NCI-H1092 (cell line): ENCODE data around the gene ATP2A2.

Experiments
- DNase-seq: peaks from one replicate; lab custom pipeline; 2025; lab: John Stamatoyannopoulos, UW

The ATP2A2 gene

DNA sequence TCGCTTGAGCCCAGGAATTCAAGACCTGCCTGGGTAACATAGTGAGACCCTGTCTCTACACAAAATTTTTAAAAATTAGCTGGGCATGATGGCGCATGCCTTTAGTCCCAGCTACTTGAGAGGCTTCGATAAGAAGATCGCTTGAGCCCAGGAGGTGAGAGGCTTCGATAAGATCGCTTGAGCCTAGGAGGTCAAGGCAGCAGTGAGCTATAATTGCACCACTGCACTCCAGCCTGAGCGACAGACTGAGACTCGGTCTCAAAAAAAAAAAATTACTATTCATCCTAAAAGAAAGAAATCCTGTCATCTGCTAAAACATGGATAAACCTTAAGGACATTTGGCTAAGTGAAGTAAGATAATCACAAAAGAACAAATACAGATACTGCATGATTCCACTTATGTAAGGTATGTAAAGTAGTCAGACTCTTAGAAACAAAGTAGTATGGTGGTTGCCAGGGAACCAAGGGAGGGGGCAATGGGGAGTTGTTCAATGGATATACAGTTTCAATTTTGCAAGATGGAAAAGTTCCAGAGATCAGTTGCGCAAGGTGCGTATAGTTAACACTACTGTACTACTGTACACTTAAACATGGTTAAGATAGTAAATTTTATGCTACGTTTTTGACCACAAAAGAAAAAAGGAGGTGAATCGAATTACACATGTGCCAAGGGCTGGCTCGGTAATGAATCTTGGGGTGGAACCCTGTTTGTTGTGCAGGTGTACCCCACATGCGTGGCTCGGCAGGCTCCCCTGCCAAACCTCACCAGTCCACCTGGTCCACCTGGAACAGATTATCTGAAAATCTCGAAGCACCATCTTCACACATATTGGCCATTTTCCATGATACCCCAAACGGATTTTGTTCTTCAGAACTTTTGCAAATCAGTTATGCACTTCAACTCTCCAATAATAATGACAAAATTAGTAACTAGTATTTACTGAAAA, 18.3 kb upstream of the ATP2A2 start:
- no peak for DNase-seq

DNA sequence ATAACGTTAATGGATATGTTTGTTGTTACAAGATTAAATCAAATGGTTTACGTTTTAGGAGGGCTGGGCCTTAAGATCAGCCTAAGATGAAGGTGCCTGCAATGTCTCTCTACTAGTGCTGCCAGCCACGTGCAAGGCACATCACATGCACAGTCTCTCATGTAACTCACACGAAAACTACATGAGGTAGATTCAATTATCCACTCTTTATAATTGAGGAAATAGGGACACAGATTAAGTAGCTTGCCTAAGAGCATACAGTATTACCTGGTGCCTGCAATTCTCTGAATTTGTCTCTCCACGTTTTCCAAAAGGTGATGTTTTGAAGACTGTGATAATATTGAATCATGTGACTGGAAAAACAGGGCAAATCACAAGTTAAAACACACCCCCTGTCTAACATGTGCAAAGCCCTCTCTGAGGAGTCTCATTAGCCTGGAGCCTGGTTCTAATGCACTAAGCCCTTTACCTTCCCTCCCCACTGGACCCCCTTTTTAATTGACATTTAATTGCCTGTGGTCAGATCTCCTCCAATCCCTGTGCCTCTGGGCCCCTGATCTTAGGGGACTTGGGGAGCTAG, 14.6 kb upstream of the ATP2A2 start:
- no peak for DNase-seq

DNA sequence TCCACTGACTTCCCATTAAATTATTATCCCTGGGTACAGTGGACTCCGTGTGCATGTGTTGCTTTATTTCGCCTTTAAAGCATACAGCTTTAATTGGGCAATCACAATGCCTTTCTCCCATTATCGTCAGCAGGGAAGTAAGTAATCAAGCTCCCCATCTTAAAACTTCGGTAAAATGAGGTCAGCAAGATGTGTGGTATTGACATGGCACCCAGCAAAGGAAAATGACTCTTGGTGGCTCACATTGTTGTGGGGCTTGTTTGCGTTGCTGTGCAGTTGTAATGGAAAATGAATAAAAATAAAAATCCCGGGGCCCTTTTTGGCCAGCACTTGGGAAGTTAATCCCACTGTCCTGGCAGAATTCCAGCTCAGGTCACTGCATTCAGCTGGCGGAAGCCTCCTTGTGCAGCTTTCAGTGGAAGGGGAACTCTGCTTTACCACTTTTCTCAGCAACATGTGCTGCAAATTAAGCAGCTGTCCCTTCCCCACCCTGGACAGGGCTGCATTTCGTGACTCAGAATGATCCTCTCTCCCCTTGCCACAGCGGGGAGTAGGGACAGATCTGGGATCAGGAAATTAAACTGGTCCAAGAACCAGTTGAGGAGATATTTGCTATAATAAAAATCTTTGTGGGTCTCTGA, 13.9 kb upstream of the ATP2A2 start:
- DNase-seq: peak; percentile 46

DNA sequence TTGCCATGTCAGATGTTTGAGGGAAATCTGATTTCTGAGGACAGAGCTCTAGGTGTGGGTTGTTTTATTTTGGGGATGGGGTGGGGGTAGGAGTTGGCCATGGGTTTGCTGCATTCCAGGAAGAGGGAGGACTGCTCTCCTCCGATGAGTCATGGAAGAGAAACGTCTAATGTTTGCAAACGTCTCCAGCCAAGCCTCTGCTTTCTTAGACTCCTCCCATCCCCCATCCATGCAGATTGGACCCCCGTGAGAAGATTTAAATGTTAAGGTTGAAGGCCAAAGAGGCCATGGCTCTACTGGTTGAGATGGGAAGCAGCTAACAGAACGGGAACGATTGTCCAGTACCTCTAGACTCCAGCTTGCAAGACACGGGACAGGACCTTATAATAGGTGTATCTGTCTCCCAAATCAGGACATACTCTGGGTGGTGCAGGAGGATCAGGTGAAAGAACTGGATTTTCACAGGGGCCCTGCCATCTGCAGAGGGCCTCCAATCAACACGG, 11.4 kb upstream of the ATP2A2 start:
- DNase-seq: no peak

DNA sequence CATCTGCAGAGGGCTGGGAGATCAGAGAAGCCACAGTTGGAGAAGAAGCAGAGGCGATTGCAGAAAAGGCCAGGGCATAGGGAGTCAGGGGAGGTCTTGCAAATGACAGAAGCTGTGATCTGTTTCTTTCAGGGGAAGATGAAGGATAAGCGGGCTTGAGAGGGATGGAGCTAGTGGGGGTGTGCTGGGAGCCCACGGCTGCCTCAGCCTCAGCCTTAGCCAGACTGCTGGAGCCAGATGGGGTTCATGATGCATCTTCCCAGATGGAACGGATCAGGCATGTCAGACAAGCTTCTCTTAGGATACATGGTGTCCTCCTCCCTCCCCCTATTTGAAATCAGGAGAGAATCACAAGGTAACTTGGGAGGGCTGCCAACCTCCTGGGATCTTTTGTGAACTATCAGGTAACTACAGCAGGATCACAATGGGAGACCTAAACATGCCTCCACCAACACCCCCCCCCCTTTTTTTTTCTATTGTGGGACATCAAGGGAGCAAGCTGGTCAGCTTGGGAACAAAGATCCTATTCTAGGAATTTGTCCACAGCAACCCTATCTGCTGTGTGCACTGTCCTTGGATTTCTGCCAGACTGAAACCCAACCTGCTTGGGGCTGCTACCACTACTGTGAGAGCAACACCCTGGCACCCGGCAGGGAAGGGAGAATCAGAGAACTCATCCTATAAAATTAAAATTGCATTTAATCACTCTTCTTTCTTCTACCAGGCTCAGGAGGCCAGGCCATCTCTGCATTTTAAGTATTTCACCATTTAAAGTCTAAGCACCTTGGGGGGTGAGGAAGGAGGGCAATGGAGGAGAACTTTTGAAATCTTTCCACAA, 10.7 kb upstream of the ATP2A2 start:
- DNase-seq: peak; percentile 55

DNA sequence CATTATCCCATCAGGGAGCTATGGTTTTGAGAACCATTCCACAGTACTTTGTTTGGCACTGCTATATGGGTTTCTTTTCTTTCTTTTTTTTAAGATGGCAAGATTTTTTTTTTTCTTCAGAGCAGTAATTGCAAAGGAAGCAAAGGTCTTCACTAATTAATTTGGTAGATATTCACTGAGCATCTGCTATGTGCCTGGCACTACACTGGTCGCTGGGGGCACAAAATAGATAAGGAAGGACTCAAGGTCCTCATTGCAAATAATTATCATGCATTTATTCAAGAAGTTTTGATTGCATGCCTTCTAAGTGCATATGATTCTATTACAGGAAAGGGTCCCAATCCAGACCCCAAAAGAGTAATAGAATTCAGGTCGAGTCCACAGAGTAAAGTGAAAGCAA, 10.0 kb upstream of the ATP2A2 start:
- DNase-seq: no peak

DNA sequence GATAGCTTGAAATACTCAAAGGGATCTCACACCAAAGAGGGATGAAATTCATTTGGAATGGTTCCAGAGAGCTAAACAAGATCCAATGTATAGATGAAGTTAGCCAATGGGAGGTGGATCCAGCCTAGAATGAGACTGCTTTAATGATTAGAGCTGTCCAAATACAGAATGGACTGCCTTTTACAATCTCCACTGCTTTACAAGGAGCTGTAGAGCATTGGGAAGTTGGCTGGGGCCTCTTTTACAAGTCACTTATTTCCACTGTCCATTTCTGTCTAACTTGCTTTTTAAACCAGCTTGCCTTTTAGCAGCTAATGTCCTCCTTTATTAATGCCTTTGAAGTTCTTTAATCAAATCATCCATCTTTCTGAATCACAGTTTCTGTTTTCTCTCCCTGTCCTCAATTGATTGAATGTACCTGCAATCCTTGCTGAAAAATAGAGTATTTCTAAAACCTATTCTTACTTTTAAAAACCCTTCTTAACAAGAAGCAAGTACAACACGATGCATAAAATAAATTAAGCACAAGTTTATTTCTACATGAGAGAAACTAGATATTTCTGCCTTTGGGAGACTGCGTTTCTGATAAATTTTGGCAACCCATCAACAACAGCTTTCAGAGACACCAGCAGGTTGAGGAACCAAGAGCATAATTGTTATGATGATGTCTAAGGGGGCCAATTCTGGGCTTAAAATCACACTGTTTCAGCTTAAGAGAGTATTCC, 3.4 kb upstream of the ATP2A2 start:
- no peak for DNase-seq

DNA sequence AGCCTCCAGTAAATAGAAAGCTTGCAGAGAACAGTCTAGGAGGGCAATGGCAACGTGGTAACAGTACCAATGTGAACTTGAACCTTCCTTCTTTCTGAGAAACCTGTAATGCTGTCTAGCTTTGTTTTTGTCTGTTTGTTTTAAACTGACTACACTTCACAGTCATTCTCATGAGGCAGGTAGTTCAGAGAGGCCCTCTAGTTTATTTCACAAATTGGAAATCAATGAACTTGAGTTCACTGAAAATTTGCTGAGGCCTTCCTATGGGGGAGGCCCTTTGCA, 2.9 kb upstream of the ATP2A2 start:
- no peak for DNase-seq

DNA sequence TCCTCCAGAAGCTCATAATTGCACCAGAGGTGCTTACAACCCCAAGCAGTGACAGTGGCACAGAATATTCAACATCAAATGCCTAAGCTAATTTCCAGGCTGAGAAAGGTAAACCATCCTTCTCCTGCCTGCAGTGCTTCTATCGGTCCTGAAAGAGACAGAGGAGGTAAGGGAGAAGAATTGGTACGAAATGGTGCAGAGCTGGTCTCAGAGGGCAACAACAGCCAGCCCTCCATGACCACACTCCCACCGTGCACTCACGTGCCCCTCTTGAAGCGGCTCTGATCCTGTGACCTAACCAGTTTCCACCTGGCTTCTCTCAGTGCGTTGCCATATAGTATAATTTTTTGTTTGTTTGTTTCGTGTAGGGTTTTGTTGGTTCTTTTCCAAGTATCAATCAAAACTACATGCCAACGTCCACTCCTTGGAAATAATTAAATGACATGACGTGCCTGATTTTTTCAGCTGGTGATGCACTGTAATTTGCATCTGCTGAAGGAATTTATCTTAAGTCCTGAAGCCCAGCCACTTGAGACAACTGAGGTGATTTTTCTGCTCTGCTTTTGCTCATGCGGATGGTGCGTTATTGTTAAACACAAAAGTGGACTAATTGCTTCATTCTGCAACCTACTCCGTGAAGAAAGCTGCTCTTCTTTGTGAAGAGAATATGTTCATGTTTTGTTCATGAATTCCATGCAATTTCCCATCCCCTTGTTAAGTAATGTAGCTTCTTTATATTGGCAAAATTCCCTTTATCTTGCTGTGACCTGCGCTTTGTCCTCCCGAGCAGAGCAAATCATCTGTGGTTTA, 1.3 kb upstream of the ATP2A2 start:
- DNase-seq: no peak

DNA sequence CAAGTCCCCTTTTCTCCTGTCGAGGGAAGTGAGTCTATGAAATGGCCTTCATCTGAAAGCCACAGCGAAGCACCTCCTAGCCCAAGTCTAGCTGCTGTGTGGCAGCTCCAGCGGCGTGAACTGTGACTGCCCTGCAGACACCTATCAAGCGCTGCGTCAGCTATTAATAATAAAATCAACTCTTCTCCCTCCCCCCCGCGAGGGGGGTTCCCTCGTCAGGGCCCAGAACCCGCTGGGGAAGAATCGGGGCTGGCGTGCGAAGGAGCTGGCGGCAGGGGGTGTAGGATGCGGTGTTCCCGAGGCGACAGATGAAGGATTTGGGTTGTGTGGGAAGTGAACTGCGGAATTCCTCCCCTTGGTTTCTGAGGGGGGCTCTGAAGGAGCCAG, 662 bp upstream of the ATP2A2 start:
- no peak for DNase-seq

DNA sequence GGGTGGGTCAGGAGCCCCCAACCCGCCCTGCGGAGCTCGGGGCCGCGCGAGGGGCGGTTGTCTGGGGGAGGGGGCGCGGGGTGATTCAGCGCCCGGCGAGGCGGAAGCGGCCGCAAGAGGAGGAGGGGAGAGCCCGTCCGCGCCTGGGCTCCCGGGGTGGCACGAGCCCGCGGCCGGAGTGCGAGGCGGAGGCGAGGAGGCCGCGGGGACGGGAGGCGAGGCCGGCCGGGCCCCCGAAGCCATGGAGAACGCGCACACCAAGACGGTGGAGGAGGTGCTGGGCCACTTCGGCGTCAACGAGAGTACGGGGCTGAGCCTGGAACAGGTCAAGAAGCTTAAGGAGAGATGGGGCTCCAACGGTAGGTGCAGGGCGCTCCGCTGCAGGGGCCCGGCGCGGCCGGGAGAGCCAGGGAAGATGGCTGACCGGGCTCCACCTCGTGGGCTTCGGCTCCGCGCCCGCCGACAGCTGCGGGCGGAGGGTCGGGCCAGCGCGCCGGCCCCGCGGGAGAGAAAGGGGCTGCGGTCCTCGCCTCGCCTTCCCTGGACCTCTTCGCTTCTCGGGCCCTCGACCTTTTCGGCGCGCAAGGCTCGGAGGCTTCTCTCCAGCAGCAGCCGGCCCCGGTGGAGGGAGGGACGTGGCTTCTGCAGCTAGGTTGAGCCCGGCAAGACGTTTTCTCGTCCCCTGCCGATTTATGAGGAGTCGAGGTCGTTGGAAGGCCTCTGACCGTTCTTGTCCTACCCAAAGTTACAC, 677 bp downstream of the ATP2A2 start:
- DNase-seq: no peak

DNA sequence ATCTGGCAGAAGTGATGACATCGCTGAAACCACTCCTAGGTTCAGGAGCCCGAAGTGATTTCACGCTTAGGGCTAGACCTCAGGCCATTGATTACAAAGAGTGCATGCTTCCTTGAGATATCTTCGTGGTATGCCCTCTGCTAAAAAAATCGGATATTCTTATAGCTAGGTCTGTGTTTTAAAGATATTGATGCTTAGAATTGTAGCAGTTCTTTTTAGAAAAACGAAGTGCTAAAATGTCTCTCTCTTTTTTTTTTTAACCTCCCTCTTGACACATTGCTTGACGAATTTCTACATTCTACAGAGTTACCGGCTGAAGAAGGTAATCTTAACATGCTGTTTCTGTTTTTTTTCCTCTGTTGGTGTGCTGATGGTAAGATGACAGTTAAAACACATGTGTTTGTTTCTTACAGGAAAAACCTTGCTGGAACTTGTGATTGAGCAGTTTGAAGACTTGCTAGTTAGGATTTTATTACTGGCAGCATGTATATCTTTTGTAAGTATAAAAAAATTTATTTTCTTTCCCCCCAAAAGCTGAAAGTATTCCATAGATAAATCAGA, 1.3 kb downstream of the ATP2A2 start:
- DNase-seq: no peak

DNA sequence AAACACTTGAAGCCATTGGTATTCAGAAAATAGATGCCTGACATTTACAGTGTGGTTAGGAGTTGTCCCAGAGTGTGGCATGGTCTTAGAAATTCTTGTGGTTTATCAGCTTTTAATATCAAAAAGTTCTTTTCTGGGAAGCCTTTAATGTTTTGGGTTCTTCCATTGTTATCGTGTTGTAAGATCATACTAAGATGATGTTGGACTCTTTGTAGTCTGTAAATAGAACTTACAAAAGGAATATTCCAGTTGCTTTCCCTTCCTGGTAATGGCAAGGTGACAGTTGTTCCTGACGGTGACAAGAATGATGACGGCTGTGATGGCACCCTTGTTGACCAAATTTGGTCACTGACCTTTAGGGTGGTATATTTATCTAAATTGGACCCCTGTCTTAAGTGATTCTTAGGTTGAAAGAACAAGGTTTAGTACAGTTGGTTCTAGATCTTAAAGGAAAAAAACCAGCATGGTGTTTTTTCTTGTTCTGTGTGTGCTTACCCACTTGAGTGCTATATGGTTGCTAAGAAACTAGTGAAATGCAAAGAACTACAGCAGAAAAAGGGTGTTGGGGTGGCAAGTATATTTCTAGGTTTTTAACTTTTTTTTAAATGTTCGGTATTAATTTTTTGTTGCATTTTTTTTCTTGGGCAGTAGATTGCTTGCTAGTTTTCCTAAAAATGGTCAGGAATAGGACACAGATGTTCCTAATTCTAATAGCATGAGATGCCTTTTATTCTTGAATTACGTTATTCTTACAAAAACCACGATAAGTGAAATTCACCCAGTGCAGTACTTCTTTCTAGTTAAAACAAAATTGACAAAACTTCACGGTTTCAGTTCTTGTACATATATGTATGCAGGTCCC, 2.1 kb downstream of the ATP2A2 start:
- DNase-seq: no peak

DNA sequence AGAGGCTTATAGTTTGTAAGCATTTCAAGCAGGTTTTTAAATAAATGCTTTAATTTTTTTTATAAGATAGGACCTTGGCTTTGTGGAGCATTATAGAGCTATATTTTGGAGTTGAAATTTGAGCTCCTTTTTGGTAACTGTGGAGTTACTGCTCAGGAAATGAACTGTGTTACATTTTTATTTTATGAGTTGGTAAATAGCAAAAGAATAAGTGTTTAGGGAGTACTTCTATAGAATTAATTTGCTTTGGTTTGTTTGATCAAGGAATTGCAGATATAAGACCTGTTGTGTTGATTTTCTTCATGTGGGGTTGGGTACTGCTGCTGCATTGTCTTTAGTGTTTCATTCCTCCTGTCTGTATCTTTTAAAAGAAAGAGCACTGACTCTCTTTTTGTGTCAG, 3.5 kb downstream of the ATP2A2 start:
- no peak for DNase-seq

DNA sequence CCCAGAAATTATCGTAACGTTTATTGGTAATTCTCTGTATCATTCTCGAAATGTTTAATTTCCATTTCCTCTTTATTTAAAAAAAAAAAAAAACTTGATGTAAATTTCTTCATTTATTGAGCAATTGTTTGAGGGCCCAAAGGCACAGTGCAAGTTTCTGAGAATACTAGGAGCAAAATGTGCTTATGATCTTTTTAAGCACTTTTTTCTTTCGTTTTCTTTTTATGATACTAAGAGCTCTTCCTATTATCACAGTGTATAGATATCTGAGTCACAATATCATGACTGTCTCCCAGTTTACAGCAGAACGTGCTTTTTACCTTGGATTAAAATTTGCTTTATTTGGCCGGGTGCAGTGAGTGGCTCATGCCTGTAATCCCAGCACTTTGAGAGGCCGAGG, 5.6 kb downstream of the ATP2A2 start:
- DNase-seq: no peak

DNA sequence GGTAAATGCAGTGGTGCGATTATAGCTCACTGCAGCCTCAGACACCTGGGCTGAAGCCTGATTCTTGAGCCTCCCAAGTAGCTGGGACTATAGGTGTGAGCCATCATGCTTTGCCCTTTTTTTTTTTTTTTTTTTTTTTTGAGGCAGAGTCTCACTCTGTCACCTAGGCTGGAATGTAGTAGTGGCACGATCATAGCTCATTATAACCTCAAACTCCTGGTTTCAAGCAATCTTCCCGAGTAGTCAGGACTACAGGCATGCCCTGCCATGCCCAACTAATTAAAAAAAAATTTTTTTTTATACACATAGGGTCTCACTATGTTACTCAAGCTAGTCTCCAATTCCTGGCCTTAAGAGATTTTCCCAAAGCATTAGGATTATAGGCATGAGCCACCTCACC, 6.9 kb downstream of the ATP2A2 start:
- no peak for DNase-seq

DNA sequence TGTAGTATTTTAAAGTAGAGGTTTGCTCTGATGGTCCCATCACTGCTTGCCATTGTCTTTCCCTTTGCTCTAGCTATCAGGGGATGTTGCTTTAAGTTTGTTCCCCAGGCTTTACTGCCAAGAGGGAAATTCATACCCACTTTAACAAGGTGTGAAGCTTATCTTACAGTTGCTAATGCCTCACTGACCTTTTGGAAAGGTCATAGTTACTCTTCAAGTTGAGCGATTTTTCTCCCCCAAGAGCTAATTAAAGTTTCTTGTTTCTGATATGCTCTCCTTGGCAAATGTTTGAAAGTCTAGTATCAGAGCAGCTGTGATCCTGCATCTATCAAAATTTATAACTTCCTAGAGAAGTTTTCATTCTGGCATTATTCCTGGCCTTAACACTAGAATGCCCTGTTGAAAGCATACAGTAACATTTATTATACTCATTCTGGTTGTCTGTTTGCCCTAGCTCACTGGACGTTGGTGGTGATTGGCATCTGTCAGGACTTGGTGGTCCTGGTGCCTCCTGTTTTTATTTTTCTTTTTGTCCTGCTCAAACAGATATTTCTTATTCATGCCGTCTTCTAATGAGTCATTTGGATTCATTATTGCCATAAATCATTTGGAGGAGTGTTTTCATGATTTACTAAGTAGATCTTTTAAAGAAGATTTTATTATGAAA, 8.1 kb downstream of the ATP2A2 start:
- DNase-seq: no peak

DNA sequence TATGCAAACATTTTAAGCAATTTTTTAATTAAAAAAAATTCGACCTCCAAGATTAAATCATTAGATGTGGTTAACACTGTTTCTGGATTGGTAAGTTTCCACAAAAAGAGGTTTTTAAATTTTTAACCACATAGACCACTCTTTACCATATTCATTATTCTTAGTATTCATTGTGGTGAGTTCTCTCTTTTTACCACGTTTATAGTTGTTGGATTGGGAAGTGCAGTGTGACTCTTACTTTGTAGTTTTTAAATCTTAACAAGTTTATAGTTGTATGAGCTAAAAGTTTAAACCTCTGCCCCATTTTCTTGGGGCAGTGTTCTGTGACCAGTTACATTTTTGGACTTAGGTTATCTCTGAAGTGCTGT, 8.6 kb downstream of the ATP2A2 start:
- no peak for DNase-seq
